ENCODE measurements around the gene OLFML2B. TPM values are rescaled to one million over a fixed set of nuclear protein-coding genes. Genes with fewer than 3 reads are reported as not detected.

The OLFML2B gene
- total RNA-seq: 0.20 and 0.59 TPM in 2 replicates

DNA sequence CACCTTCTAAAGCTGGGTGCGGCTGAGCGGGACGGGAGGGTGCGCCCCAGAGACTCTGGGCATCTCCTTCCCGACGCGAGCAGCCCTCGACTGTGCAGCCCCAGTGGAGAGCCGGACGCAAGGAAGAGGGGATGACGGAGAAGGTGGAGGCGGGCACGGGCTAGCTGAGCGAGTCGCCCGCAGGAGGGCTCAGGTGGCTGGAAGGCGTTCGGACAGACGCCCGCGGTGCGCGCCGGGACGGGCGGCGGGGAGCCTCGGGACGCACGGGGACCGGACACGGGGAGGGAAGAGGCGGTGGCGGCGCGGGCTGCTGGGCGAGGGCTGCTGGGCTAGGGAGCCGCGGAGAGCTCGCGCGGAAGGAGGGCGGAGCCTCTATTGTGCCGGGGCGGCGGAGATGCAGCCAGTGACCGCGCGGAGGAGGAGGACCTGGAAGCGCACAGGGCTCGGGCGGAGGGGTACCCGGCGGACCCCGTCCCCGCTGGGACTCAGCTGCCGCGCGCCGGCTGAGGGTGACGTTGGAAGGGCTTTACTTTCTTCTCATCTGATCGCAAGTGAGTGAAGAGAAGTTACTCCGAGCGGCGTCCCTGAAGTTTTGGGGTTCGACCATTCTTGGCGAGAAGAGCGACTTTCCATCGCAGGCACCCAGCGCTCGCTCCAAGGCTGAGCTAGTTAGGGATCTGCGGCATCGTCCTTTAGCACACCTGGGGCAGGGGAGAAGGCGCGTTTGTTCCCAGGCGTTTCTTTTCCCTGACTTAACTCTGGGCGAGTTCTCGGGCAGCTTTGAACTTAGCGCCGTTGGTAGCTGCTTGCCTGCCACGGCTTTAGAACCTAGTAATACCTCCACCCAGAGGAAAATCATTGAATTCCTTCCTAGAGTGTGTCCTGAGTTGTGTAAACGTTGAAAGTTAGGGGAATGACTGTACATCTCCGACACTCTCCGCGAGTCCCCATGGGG is at the start of gene OLFML2B:
OLFML2B (minus strand) TSS at position 323 of the 955 bp plus-strand sequence. CDS start 439 bp downstream, outside the sequence.

DNA sequence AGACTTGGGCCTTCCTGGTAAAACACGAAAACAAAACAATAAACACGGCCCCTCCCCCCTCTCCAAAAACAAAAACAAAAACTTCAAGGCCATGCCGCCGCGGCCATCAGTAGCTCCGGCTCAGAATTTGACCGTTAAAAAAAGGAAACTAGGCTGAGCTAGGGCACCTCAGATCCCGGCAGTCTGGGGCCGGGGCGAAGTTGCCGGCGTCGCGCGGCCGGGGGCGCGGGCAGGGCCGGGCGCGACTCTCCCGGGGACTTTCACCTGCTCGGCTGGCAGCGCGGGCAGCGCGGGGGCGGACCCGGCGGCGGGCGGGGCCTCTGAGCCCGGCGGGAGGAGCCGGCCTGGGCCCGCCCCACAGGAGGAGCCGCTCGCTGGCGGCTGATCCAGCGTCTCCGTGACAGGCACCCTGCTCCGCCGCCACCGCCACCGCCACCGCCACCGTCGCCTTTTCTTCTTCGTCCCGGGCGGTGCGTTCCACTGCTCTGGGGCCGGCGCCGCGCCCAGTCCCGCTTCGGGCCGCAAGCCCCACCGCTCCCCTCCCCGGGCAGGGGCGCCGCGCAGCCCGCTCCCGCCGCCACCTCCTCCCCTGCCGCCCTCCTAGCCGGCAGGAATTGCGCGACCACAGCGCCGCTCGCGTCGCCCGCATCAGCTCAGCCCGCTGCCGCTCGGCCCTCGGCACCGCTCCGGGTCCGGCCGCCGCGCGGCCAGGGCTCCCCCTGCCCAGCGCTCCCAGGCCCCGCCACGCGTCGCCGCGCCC is 45.8 kb upstream of the OLFML2B start, which contains the start of gene NOS1AP:
NOS1AP (plus strand) TSS at position 358 of the 760 bp plus-strand sequence. CDS start 487 bp downstream, outside the sequence.

Other genes with a start within 250 kb of the OLFML2B start
- 0.27 and 1.1 TPM in 2 replicates for gene NOS1AP, start 45.8 kb upstream of the OLFML2B start, total RNA-seq